Inflammatory macrophage treated with lipopolysaccharide for 1 hour (primary cell): ENCODE data around the gene PLA2G4A.

Source experiments
- DNase-seq, 2 donors: peaks; one replicate each; pipeline ENCODE4 v3.0.0-alpha.2; 2020 to 2022

PLA2G4A gene

DNA sequence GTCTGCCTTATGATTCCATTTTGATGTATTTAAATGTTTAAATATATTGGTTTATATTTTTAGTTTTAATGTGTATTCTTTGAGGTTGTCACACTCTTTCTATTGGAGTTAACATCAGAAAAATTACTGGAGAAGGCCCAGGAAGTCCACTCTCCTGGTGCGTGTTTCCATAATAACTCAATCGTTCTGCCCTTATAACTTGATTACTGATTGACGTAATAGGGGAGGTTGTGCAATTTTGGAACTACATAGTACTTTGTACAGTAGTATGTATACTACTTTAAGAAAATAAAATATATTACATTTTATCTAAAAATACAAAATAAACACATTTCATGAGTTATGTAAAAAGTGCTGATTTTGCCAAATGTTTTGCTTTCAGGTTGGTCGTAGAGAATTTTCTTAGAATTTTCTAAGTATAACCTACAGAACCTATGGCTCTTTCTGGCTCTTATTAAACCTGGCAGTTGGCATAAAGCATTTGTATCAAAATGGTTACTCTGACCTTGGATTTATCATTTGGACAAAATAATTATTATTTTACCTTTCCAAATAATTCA, 5.7 kb downstream of the PLA2G4A start:
- peak in 1 of 2 donors; percentile 84 for DNase-seq

DNA sequence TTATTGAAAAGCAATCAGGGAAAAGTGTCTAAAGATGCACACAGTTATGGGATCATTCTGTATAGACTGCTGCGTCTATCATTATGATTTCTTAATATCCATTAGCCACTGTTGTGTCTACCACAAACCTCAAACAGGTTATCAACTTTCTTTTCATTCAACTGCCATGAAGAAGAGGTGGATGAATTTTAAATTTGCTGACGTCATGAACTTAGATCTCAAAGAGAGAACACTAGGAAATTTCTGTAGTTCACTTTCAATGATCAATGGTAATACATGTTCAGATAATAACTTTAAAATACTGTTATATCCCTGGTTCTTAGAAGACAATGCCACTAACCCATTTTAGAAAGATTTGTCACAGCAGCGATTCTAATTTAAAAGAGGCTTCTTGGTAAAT, 6.7 kb downstream of the PLA2G4A start:
- no peak for DNase-seq

DNA sequence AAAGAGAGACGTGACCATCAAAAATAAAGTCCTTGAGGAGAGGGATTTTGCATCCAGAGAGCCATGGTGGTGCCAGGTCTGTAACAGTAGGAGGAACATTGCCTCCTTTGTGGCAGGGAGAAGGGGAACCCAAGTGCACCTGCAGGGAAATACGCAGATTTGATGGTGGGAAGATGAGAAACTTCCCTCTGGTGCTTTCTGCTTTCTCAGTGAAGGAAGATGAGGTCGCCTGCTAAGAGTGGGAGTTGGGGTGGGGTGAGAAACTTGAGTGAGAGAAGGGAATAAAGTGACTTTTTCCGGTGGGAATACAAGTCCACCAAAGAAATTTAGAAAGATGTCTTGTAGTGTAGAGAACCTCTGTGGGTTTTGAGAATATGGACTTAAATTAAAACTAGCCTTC, 9.1 kb downstream of the PLA2G4A start:
- DNase-seq = no peak

DNA sequence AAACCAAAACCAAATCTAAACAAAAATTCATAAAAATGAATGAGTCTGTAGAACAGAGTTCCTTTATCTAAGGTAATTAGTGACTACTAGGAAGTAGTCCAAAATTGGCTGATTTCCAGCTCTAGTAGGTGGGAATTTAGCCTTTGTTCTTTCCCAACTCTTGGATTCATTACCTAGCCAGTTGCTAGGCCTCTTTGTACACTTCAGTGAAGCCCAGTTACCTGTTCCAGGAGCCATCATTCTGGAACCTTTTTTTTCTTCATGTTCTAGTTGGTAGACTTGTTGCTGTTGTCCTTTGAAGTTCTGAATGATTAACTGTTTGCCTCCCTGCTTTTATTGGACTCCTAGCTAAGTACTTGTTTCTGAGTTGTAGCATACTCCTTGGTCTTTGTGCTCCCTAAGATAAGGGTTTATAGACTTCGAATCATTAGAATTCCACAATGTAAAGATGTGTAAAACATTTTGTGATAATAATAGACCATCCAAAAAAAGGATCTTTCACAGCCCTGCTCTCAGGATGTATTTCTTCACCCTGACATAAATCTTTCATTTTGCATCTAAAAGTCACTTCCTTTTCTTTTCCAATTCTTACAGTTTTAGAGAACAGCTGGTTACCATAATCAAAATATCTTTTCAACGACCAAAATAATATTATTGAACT, 9.8 kb downstream of the PLA2G4A start:
- DNase-seq = peak in 1 of 2 donors; percentile 38

DNA sequence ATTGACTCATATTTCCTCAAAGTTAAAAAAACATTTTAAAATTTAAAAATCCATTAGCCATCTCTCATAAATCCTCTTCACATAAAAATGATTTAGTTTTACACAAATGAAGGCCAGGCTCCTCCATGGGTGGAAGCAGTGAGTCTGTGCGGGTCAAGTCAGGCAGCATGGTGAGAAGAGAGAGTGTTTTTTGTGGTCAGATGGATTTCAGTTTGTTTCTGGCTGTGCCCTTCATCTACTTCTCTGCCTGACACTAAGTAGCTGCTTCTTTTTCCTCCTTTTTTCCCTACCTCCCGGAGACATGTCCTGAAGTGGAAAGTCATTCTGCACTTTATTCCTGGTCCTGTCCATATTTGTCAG, 10.3 kb downstream of the PLA2G4A start:
- no peak for DNase-seq

DNA sequence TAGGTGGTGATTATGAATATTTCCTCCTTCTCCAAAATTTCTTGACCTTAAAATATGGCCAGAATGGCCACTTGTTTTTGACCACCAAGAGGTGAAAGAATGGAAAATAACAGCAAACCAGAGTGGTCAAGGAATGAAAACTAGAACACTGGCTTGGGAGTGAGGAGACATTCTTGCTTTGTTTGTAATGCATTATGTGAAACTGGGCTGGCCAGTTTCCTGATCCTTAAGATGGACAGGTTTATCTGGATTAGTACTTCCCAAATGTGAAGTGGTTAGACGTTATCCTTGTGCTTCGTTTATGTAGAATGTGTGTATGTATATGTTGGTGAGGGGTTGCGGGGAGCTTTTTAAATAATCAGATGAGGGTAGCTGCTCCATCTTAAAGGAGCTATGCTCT, 12.8 kb downstream of the PLA2G4A start:
- DNase-seq = no peak

DNA sequence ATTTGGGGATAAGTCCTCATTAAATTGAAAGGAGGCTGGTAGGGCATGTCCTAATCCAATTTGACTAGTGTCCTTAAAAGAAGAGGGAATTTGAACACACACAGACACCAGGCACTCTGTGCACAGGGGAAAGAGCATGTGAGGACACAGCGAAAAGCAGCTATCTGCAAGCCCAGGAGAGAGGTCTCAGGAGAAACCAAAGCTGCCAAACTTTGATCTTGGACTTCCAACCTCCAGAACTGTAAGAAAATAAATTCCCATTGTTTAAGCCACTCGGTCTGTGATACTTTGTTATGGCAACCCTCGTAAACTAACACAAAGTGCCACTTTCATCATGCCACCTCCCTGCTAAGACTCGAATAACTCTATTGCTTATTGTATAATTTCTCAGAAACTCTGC, 13.8 kb downstream of the PLA2G4A start:
- no peak for DNase-seq

DNA sequence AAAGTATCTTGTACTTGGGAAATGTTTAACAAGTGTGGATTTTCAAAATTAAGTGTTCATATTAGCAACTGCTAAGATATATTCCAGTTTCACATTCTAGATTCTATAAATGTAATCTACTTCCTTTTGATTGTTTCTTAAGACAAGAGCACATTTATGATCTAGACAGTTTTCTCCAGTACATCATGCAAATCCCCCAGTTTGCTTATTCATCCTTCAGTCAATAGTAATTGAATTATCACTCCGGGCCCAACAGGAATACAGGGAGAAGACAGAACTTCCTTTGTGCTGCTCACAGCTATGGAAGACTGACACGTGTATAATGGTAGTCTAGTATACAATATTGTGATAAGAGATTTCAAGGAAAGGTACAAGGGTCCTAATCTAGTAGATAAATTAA, 14.5 kb downstream of the PLA2G4A start:
- no peak for DNase-seq

DNA sequence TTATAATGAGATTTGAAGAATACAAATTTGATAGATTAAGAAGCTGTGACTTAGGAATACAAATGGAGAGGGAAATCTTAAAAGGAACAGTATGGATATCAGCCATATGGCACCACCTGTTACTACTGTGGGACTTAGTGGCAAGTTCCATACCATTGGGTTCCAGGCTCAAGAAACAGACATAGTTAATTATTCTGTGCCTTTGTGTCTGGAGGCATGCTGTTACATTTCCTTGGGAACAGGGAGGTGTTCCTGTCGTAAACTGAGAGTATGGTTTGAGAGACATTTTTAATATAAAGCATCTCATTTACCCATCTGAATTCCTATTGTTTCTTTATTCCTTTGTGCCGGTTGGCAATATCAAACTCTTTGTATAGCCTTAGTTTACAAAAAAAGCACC, 15.2 kb downstream of the PLA2G4A start:
- DNase-seq = no peak

DNA sequence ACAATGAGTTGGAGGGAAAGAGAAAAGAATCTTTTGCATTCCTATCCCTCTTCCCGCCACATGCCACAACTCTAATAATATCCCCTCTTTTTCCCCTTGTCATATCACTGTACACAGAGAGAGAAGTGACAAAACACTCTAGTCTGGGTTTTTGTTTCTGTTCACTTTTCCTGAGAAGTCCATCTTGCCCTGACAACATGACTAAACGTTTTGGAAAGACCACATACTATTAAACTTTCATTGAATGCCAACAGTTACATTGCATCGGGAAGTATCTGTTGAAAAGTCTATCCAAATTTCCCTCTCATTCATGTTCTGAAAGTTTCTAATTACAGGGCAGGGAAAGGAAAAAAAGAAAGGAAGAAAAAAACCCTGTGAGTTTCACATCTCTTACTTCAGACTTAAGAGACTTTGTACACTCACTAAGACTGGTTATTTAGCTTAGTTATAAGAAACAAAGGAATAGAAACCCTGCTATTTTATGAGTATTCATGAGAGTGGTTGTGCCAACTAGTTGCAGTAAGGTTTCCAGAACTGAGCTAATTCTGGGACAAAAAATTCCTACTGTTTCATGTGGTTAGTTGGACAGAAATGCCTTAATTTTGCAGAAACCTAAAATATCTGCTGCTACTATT, 16.9 kb downstream of the PLA2G4A start:
- DNase-seq = peak; percentile 77 to 79

DNA sequence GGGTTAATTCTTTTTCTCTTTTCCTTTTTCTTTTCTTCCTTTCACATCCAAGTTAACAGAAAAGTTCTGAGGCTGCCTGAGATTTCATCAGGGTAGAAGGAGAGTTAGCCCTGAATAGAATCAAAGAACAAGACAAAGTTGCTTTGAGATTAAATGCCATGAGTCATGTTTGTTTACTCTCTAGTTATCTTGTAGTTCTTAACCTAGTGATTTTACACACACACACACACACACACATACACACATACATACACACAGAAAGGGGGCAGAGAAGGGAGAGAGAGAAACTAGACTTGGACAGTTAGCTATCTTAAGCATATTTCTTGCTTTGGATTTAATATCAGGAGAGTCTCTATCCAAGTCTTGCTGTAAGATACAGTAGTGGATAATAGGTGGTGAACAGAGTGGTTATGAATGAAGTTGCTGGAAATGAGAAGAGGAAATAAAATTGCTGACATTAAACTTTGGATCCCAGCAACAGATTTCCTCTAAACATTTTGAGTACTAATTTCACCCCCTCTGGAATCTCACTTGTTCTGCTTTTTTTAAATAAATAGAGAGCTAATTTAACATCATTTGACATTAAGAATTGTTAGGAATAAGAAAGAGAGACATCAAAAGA, 19.9 kb downstream of the PLA2G4A start:
- peak; percentile 17 to 48 for DNase-seq

DNA sequence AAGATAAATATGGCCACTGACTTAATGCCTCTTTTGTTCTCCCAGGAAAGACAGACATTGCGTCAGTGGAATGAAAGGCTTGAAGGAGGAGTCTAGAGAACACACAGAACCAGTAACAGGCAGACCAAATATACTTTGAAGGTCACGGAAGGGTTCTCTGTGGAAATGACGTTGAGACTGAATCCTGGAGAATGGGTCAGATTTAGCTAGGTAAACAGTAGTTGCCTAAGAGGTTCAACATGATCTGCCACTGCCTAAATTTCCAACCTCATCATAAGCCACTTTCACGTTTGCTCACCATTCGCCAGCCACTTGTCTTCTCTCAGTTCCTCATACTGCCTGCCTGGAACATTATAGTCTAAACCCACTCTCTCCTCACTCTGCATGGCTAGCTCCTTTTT, 20.5 kb downstream of the PLA2G4A start:
- peak; percentile 62 to 63 for DNase-seq

DNA sequence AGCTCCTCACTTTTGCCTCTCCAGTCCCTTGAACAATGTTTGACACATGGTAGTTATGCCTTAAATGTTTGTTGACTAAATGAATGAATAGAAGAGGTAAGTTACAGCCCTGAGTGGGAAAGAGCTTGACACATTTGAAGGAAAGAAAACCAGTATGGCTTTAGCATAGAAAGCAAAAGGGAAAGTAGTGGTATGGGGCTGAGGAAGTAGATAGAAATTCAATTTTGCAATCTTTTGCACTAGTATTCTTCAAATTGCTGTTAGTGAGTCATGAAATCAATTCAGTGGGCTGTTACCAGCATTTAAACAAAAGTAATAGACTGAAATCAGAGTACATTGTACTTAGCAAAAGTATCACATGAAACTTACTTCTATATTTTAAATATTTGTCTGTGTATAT, 21.1 kb downstream of the PLA2G4A start:
- peak; percentile 73 to 75 for DNase-seq

DNA sequence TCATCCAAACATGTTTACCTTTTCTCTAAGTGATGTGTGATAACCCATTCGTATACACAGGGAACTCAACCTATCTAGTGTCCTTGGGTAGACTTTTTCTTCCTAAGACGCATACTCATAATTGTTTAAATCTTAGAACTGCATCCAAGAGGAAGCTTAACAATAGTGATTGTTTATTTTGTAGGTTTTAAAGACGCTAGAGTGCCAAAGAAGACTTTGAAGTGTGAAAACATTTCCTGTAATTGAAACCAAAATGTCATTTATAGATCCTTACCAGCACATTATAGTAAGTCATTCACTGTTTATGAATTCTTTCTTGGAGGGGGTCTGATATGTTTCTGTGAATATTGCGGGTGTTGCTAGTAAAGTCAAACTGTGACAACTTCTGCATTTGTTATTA, 25.4 kb downstream of the PLA2G4A start:
- no peak for DNase-seq

DNA sequence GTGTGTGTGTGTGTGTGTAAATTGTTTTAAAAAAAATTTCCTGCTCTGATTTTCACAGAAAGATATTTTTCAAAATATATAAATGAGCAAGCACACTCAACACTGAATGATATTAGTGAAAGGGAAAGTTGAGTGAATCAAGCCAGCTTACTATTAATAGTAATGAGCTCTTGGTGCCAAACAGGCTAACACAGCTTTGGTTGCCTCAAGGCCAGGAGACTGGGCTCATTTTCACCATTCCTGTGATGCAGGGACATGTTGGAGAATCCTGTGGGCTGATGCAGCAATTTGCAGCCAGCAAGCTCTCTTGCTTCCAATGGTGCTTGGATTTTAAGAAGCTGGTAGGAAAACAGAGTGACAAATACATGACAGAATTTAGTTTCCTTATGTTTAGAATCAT, 30.2 kb downstream of the PLA2G4A start:
- no peak for DNase-seq

DNA sequence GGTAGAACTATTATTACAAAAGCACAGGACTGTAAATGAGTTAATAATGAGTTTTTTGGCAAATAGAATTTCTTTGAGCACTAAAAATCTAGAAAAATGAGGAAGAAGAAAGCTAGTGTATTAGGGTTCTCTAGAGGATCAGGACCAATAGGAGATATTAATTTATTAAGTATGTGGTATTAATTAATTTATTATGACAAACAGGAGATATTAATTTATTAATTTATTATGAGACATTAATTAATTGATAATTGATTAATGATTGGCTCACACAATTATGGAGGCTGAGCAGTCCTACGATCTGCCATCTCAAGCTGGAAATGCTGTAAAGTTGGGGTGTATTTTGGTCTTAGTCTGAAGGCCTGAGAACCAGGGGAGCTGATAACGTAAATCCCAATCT, 31.2 kb downstream of the PLA2G4A start:
- no peak for DNase-seq

DNA sequence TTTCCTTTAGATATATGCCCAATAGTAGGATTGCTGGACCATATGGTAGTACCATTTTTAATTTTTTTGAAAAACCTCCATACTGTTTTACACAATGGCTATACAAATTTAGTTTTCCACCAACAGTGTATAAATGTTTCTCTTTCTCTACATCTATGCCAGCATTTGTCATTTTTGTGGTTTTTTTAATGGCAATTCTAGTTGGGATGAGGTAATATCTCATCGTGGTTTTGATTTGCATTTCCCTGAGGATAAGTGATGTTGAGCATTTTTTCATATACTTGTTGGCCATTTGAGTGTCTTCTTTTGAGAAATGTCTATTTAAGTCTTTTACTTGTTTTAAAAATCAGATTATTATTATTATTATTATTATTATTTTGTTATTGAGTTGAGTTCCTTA, 35.5 kb downstream of the PLA2G4A start:
- DNase-seq = no peak

DNA sequence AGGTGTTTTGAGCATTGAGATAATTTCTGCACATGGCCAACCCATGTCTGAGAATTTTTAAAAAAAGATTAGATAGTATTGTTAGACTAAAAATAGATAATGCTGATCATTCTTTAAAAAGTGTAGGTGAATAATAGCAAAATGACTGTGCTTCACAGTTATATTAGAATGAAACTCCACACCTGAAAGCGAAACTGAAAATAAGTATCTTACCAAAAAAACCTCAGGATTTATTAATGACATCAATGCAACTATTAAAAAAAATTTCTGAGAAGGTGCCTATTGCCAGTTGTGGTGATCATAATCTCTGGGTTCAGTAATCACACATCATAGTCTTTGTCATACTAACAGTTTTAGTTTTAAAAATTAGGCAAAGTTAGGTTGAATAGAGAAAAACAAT, 36.5 kb downstream of the PLA2G4A start:
- no peak for DNase-seq

DNA sequence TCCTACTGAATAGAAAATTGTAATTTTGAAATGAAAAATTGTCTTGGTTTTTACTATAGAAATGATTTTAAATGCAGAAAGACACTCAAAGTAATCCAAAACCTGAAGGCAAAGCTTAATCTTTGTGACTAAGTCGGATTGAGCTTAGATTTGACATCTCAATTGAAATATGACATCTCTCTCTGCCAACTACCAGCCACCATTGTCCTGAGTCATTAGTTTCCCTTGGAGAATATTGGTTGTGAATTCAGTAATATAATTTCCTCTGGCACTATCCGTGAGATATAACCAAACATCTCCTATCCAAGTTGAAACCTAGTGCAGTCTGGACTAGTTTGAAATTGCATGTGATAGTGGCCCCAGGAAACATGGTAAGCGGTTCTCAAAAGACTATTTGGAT, 37.1 kb downstream of the PLA2G4A start:
- DNase-seq = no peak

DNA sequence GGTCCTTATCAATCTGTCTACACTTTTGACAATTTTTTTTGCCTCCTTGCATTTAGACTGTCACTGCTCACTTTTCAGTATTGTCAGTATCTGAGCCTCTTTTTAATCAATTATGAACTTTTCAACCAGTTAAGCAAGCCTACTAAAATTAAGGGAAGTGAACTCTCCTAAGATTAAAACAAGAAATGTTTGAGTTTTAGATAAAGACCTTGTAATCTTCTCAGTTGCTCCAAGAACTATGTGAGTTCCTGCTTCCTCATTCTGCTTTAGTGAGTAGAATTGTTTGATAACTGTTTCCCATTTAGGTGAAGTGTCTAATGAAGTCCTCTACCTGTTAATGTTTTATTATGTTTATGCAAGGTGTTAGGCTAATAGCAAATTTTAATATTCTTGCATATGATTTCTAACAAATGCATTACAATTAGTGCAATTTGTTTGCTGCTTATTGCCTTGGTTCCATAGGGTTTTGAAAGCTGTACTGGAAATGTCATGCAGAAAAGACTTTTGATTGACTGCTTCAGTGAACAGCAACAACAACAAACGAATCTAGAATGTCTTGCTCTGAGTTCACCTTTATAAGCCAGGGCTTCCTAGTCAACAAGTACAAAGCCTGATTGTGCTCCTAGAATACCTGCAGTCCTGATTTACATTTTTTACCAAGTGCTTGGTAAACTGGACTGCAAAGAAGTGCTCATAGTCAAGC, 40.9 kb downstream of the PLA2G4A start:
- no peak for DNase-seq

DNA sequence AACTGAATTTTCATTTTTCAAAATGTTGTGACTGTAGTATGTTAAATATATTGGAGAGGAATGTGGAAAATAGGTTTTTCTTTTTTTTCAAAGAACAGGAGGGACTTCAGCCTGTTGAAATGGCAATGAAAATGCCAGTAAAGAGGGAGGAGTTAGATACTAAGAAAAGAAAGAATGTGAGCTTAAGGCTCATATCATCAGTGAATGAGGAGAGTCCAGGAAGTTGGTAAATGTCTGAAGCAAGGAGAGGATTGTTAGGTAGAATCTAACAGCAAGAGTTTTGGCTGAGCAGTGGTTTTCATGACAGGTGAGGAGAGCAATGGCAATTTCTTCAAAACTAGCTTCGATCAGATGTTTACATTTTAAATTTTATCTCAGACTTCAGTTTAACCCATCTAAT, 43.0 kb downstream of the PLA2G4A start:
- DNase-seq = no peak

DNA sequence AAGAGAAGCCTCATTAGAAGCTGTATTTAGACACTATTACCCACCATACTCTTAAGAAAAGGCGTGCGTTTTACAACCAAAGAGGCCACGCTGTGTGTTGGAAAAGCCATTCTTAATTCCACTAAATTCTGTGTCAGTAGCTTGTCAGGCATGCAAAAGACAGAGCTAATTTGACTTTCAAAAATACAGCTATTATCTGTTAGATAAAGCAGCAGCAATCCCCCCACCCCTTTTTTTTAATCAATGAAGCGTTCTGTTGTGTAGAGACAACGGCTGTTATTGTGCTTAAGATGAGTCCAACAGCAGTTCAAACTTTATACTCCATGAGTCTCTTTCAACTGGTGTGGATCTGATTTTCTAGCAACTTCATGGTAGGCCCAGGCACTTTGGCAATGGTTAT, 43.5 kb downstream of the PLA2G4A start:
- no peak for DNase-seq

DNA sequence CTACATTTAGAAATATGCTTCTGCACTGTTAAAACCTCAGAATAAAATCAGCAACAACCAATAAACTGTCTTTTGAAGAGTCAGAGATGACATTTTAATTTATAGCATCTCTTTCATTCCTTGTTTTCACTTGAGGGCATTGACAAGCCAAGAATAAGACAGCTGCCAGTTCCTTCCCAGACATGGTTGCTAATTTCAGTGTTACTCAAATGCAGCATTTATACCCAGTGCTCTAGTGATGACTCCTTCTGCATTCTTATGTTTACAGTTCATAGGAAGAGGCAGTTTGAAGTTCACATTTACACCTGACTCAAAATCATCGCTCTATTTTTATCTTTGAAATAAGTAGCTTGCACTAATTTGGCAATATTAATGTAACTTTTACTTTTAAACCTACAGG, 44.9 kb downstream of the PLA2G4A start:
- DNase-seq = no peak
